22Rv1 (cell line): ENCODE data around the gene MAP3K5.
"Not testable (repeated sequence)": the region's sequence is repeated elsewhere in the genome, so short reads cannot be mapped to it uniquely, and the experiment has no call there.

Experiments
- H3K27ac ChIP-seq: fragments of 450-650 bp; 2 replicates; pipeline ENCODE4 v1.5.1; 2017
- ZFX ChIP-seq: fragments of 450-650 bp; IDR thresholded peaks from 2 replicates; pipeline ENCODE4 v1.6.1; 2017; ENCODE audit warnings: antibody characterized with exemption, borderline replicate concordance
- TF ChIP-seq, protein P1 (sequence below): fragments of 450-650 bp; IDR thresholded peaks from 2 replicates; pipeline ENCODE4 v1.5.1; 2017; ENCODE audit warnings: mild to moderate bottlenecking

Gene MAP3K5

GRCh38 chr6:136791296-136792094, 782 bp downstream of the MAP3K5 start:
- TF ChIP-seq ZFX, result no peak
- TF ChIP-seq, protein P1, sequence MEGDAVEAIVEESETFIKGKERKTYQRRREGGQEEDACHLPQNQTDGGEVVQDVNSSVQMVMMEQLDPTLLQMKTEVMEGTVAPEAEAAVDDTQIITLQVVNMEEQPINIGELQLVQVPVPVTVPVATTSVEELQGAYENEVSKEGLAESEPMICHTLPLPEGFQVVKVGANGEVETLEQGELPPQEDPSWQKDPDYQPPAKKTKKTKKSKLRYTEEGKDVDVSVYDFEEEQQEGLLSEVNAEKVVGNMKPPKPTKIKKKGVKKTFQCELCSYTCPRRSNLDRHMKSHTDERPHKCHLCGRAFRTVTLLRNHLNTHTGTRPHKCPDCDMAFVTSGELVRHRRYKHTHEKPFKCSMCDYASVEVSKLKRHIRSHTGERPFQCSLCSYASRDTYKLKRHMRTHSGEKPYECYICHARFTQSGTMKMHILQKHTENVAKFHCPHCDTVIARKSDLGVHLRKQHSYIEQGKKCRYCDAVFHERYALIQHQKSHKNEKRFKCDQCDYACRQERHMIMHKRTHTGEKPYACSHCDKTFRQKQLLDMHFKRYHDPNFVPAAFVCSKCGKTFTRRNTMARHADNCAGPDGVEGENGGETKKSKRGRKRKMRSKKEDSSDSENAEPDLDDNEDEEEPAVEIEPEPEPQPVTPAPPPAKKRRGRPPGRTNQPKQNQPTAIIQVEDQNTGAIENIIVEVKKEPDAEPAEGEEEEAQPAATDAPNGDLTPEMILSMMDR, result no peak
- H3K27ac ChIP-seq, result peak overlapping the region; percentile 91

- no peak for TF ChIP-seq ZFX
- TF ChIP-seq, protein P1, result no peak
- peak overlapping the region; percentile 91 for H3K27ac ChIP-seq
These were observed 1.6 kb downstream of the MAP3K5 start for GRCh38 chr6:136790411-136791295.

DNA sequence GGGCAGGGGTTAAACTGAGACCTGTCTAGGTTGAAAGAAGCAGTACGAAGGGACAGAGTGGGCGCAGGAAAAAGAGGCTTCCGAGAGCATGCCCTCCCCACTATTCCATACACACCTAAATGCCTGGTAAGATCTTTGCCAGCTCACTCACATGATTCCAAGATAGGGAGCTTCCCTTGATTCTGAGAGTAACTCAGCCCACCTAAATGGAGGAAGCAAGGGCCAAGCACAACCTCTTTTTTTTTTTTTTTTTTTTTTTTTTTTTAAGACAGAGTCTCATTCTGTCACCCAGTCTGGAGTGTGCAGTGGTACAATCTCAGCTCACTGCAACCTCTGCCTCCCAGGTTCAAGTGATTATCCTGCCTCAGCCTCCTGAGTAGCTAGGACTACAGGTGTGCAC, 2.8 kb downstream of the MAP3K5 start:
- not testable (repeated sequence) for H3K27ac ChIP-seq

GRCh38 chr6:136788069-136788902, 4.0 kb downstream of the MAP3K5 start:
- TF ChIP-seq ZFX, result no peak
- TF ChIP-seq, protein P1, result no peak
- no peak overlapping the region for H3K27ac ChIP-seq

GRCh38 chr6:136787726-136788068, 4.6 kb downstream of the MAP3K5 start:
- no peak for TF ChIP-seq ZFX
- TF ChIP-seq, protein P1, result no peak
- no peak overlapping the region for H3K27ac ChIP-seq

DNA sequence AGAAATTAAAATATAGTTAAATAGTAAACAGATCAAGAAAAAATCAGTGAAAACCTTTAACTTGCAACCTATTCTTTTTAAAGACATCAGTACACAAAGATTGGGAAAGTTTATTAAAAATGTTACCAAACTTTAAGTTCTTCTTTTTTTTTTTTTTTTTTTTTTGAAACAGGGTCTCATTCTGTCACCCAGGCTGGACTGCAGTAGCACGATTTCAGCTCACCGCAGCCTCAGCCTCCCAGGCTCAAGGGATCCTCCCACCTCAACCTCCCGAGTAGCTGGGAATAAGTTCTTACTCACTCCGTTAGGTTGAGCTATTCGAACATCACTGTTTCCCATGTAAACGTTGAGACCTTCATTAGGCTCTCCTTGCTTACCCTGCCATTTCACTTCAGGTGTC, 5.6 kb downstream of the MAP3K5 start:
- TF ChIP-seq, protein P1, result no peak
- TF ChIP-seq ZFX, result no peak
- H3K27ac ChIP-seq, result no peak overlapping the region
